Pancreas (tissue), 10 donors: ENCODE results near the gene MUC5B. TPM values are rescaled to one million over a fixed set of nuclear protein-coding genes. Genes with fewer than 3 reads are reported as not detected.
A peak's percentile ranks its signal among the peaks of the same experiment; 100 is the strongest.

Experiments used
- ATAC-seq, 4 donors: fragments of 200-7000 bp; cut with Tn5 transposase; one replicate each; pipeline versions ENCODE4 v1.8.0 to v1.9.1; 2020; ENCODE audit warnings: mild to moderate bottlenecking in 4 of 4, moderate library complexity in 4 of 4
- DNase-seq, 6 donors: peaks; one replicate each; pipeline ENCODE4 v3.0.0-alpha.2; 2020
- FAIRE-seq: peaks from 2 replicates; lab custom pipeline; 2012; peaks lifted over from hg19 to GRCh38; lab: Jason Lieb, UNC
- H3K27ac ChIP-seq, 4 donors: fragments of 200-600 bp; sonication (generic); 1 replicate in 3 of 4; 2 replicates in 1 of 4; pipeline versions ENCODE4 v1.5.0 to v1.8.0; 2020
- H3K27me3 ChIP-seq, 4 donors: fragments of 200-600 bp; one replicate each; pipeline ENCODE4 v1.8.0; 2021
- H3K36me3 ChIP-seq, 3 donors: fragments of 200-600 bp; sonication (generic) in 1 of 3; one replicate each; pipeline versions ENCODE4 v1.5.0 to v1.8.0; 2020 to 2021
- H3K4me1 ChIP-seq, 3 donors: fragments of 200-600 bp; one replicate each; pipeline ENCODE4 v1.8.0; 2021
- H3K4me3 ChIP-seq, 4 donors: fragments of 200-600 bp; sonication (generic) in 2 of 4; one replicate each; pipeline versions ENCODE4 v1.5.0 to v1.8.0; 2020 to 2021
- H3K9me3 ChIP-seq, 4 donors: fragments of 200-600 bp; one replicate each; pipeline ENCODE4 v1.8.0; 2021
- WGBS, 2 donors: extraction: QIAGEN DNeasy Blood & Tissue Kit; methylation state at CpG; one replicate each; pipeline ENCODE4 v1.1.7; 2013; 5-methylcytosine and 5-hydroxymethylcytosine counted together
- intact Hi-C, 3 donors: fragments of 100-400 bp; cut with DNase I; formaldehyde crosslinking; loops; one replicate each; pipeline versions ENCODE4 v1.11.1 to v1.14.2; 2022
- polyA plus RNA-seq, 2 donors: library from polyadenylated mRNA; stranded (reverse); fragments of 200-250 nt; gene quantifications; one replicate each; pipeline ENCODE4 v1.2.3, GENCODE V29; 2013
- total RNA-seq, 6 donors: library from RNA; stranded (reverse); fragmentation: NEBNext Ultra II Directional in 4 of 6; extraction: Animal tissue kit (Norgen Biotek cat#: 25700) in 4 of 6; gene quantifications; one replicate each; pipeline versions ENCODE4 v1.2.1 to v1.2.4, GENCODE V29; 2021 to 2023
- TF ChIP-seq, protein P1 (sequence below), 4 donors: fragments of 200-600 bp; sonication (generic) in 3 of 4; IDR thresholded peaks; one replicate each; pipeline versions ENCODE4 v1.5.0 to v1.8.0; 2021; ENCODE audit warnings: antibody characterized with exemption in 4 of 4
- donor health status: healthy with polysubstance abuse.
- donor health status: DM: no; HTN: no; CAD: no; lungs with moderate emphysema.
- donor health status: DM: no; HTN: no; CAD: no.
- donor health status: control.
- donor health status: control.
- donor health status: Bipolar disorder and iron deficiency.
- donor health status: DM: yes; HTN: yes; CAD: no.
- donor health status: DM: no; HTN: no; CAD: no.
- donor health status: DM: no; HTN: no; CAD: no.
- donor health status: DM: yes; HTN: yes; CAD: no.

The MUC5B gene
- total and polyA plus RNA-seq, 8 donors: 5.1 to 65.4 (median 15.1) TPM

DNA sequence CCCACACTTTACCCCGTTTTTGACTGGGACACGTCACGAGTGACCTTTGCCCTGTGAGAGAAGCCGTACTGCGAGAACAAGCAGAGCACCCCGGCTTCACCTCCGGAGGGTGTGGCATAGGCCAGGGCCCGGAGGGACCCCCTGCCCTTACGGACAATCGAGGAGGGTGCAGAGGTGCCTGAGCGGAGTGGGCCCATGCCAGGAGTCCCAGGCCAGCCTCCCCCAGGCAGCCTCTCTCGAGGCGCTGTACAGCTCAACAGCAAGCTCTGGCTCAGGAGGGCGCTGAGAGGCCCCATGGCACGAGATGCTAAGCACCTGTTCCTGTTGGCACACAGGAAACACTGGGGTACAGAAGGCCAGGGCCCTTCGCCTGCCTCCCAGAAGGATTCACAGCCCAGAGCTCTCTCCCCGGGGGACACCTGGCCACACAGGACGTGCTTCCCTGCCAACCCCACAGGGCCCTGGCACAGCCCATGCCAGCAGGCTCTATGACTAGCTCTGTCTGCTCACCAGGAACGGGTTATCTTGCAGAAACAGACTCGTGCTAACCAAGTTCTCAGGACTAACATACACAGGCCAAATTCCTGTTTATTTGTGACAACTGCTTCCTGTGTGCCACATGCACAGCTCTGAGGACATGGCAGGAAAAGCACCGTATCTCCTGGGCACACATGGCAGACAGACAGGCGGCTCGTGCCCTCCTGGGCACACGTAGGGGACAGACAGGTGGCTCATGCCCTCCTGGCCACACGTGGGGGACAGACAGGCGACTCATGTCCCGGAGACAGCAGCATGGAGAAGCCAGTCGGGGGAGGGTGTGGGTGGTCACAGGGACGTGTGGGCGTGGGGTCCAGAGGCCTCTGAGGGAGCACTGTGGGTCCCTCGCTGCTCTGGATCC, 75.0 kb downstream of the MUC5B start:
- H3K27ac ChIP-seq: peak overlapping the region; percentile 58 to 79 (median 68)
- no peaks in the 10 kb centered on the region for H3K27me3 ChIP-seq
- FAIRE-seq (no peak), DNase-seq (peak; percentile 40 to 85 (median 72)), ATAC-seq (peak; percentile 32 to 55 (median 52))
- H3K4me3 ChIP-seq: no peak overlapping the region
- WGBS, 2 donors: 29 to 32% methylated on average over 30 to 31 of the region's 31 CpGs
- H3K9me3 ChIP-seq: no peaks in the 10 kb centered on the region
- TF ChIP-seq, protein P1, sequence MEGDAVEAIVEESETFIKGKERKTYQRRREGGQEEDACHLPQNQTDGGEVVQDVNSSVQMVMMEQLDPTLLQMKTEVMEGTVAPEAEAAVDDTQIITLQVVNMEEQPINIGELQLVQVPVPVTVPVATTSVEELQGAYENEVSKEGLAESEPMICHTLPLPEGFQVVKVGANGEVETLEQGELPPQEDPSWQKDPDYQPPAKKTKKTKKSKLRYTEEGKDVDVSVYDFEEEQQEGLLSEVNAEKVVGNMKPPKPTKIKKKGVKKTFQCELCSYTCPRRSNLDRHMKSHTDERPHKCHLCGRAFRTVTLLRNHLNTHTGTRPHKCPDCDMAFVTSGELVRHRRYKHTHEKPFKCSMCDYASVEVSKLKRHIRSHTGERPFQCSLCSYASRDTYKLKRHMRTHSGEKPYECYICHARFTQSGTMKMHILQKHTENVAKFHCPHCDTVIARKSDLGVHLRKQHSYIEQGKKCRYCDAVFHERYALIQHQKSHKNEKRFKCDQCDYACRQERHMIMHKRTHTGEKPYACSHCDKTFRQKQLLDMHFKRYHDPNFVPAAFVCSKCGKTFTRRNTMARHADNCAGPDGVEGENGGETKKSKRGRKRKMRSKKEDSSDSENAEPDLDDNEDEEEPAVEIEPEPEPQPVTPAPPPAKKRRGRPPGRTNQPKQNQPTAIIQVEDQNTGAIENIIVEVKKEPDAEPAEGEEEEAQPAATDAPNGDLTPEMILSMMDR (IDR thresholded peaks at IDR 0.05): no peak
- H3K36me3 ChIP-seq: peaks cover 0 to 19% (median 8%) of the 10 kb centered on the region in 3 donors
- intact Hi-C loops: no loop called here
- peaks cover 47 to 58% (median 57%) of the 10 kb centered on the region in 3 donors for H3K4me1 ChIP-seq

DNA sequence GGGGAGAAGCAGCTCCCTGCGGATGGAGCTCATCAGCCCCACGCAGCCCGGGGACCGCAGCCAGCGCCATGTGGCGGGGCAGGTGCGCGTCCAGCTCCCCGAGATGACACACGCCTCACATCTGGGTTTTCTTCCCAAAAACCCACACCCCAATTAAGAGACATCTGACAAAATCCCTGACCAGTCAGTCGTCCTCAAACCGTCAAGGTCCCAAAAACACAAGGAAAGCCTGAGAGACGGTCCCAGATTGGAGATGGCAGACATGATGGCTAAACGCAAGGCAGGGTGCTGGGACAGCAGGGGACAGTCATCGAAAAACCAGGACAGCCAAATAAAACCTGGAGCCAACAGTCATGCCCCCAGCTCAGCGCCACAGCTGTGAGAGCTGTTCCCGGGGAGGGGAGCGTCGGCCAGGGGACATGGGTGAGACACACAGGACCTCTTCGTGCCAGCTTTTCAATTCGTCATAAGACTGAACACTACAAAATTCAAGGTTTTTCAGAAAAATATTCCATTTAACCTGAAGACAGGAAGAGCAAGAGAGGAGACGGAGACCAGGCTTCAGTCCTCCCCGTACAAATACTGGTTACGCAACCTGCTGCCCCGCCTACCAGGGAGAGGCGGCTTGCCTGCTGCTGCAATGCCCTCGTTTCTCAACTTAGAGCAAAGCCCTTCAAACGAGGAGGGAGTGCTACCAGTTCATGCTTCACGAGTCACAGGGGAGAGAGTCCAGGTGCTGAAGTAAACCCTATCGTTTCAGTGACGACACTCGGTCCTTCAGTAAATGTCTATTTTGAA, 76.0 kb downstream of the MUC5B start:
- peak; percentile 66 to 86 (median 80) for ATAC-seq
- Histone ChIP-seq H3K36me3 (peaks cover 0 to 9% (median 0%) of the 10 kb centered on the region in 3 donors), H3K4me1 (peaks cover 58 to 69% (median 67%) of the 10 kb centered on the region in 3 donors), H3K27ac (peak overlapping the region; percentile 58 to 79 (median 68)), H3K9me3 (no peaks in the 10 kb centered on the region), H3K4me3 (no peak overlapping the region), H3K27me3 (no peaks in the 10 kb centered on the region)
- peak; percentile 82 to 91 (median 88) for DNase-seq
- TF ChIP-seq, protein P1 (IDR thresholded peaks at IDR 0.05): no peak
- intact Hi-C loops: no loop called here
- peak; percentile 61 for FAIRE-seq
- WGBS, 2 donors: 35 to 40% methylated on average over 32 of the region's 32 CpGs

GRCh38 chr11:1299621-1300020, 76.8 kb downstream of the MUC5B start:
- DNase-seq: peak in 5 of 6 donors; percentile 39 to 79 (median 53)
- Histone ChIP-seq H3K4me3 (no peak overlapping the region), H3K9me3 (no peaks in the 10 kb centered on the region), H3K27ac (peak overlapping the region; percentile 58 to 79 (median 68)), H3K36me3 (peaks cover 0 to 8% (median 0%) of the 10 kb centered on the region in 3 donors), H3K27me3 (no peaks in the 10 kb centered on the region), H3K4me1 (peaks cover 61 to 76% (median 75%) of the 10 kb centered on the region in 3 donors)
- TF ChIP-seq, protein P1 (IDR thresholded peaks at IDR 0.05): no peak
- FAIRE-seq: no peak
- intact Hi-C loops: no loop called here
- WGBS, 2 donors: 71 to 73% methylated on average over 23 of the region's 23 CpGs
- ATAC-seq: no peak

GRCh38 chr11:1300121-1300520, 77.3 kb downstream of the MUC5B start:
- no peak overlapping the region for H3K4me3 ChIP-seq
- 56 to 63% methylated on average over 7 of the region's 7 CpGs for WGBS, 2 donors
- peaks cover 0 to 5% (median 0%) of the 10 kb centered on the region in 3 donors for H3K36me3 ChIP-seq
- FAIRE-seq (no peak), ATAC-seq (no peak), DNase-seq (no peak)
- H3K27ac ChIP-seq: peak overlapping the region; percentile 58 to 79 (median 68)
- intact Hi-C loops: no loop called here
- no peaks in the 10 kb centered on the region for H3K27me3 ChIP-seq
- peaks cover 66 to 81% (median 80%) of the 10 kb centered on the region in 3 donors for H3K4me1 ChIP-seq
- no peaks in the 10 kb centered on the region for H3K9me3 ChIP-seq
- TF ChIP-seq, protein P1 (IDR thresholded peaks at IDR 0.05): no peak
